Epithelial cell of alveolus of lung (primary cell): ENCODE data around the gene PRR23B. TPM values are rescaled to one million over a fixed set of nuclear protein-coding genes. Genes with fewer than 3 reads are reported as not detected.

Experiments used
- total RNA-seq: library from RNA; depleted of rRNA; stranded (reverse); fragments of >200 nt; gene quantifications from 2 replicates; pipeline ENCODE4 v1.2.1, GENCODE V29; 2015

Gene PRR23B
- not detected in 2 replicates for total RNA-seq

GRCh38 chr3:139020868-139021234, at the start of gene PRR23B:
Gene PRR23B, minus strand, starts transcription at chr3:139020926. Its CDS starts 265 bp downstream, at chr3:139020661.

GRCh38 chr3:139044366-139045210, 23.9 kb upstream of the PRR23B start, which contains the start of gene PRR23C:
Gene PRR23C, minus strand, starts transcription at chr3:139044892. Its CDS starts 272 bp downstream, at chr3:139044620.

GRCh38 chr3:139006051-139006716, 14.5 kb downstream of the PRR23B start, which contains the start of gene PRR23A:
Gene PRR23A, minus strand, starts transcription at chr3:139006268. Its CDS starts 0 bp downstream, at chr3:139006268.

Other genes starting within 250 kb of the PRR23B start
- gene PIK3CB, start 186.0 kb downstream of the PRR23B start, total RNA-seq: 5.4 and 9.2 TPM in 2 replicates
- gene FOXL2, start 73.8 kb downstream of the PRR23B start, total RNA-seq: 0.08 and 1.4 TPM in 2 replicates
- gene FOXL2NB, start 73.7 kb downstream of the PRR23B start, total RNA-seq: 0.78 TPM in 1 of 2 replicates, not detected in the other
- gene PRR23A, start 14.7 kb downstream of the PRR23B start, total RNA-seq: not detected in 2 replicates
- not detected in 2 replicates for gene PRR23C, start 24.0 kb upstream of the PRR23B start, total RNA-seq